Neural progenitor cell (in vitro differentiated cells): ENCODE measurements around the gene EIF2B5. TPM values are rescaled to one million over a fixed set of nuclear protein-coding genes. Genes with fewer than 3 reads are reported as not detected.

Source experiments
- DNase-seq: peaks from one replicate; pipeline ENCODE4 v3.0.0-alpha.2; 2016; ENCODE audit warnings: low spot score
- H2AFZ ChIP-seq: fragments of 200-600 bp; sonication (generic); replicated peaks from 2 replicates; pipeline ENCODE4 v1.6.1; 2016; ENCODE audit warnings: antibody characterized with exemption
- H3F3A ChIP-seq: fragments of 200-600 bp; sonication (generic); 2 replicates; pipeline ENCODE4 v1.6.1; 2016; ENCODE audit warnings: antibody characterized with exemption, low read depth
- H3K27ac ChIP-seq: fragments of 200-600 bp; sonication (generic); 2 replicates; pipeline ENCODE4 v1.5.1; 2016; ENCODE audit warnings: mild to moderate bottlenecking
- H3K27me3 ChIP-seq: fragments of 200-600 bp; sonication (generic); 2 replicates; pipeline ENCODE4 v1.6.1; 2016; ENCODE audit warnings: mild to moderate bottlenecking, moderate library complexity
- H3K36me3 ChIP-seq: fragments of 200-600 bp; sonication (generic); 2 replicates; pipeline ENCODE4 v1.5.1; 2016
- H3K4me1 ChIP-seq: fragments of 200-600 bp; sonication (generic); 2 replicates; pipeline ENCODE4 v1.6.1; 2016; ENCODE audit warnings: mixed run types
- H3K4me2 ChIP-seq: fragments of 200-600 bp; sonication (generic); 2 replicates; pipeline ENCODE4 v1.6.1; 2016
- H3K4me3 ChIP-seq: fragments of 200-600 bp; sonication (generic); 2 replicates; pipeline ENCODE4 v1.5.1; 2016
- H3K79me2 ChIP-seq: fragments of 200-600 bp; sonication (generic); 2 replicates; pipeline ENCODE4 v1.6.1; 2016; ENCODE audit warnings: low read depth
- H3K9ac ChIP-seq: fragments of 200-600 bp; sonication (generic); 2 replicates; pipeline ENCODE4 v1.6.1; 2016
- H3K9me3 ChIP-seq: fragments of 200-600 bp; sonication (generic); 2 replicates; pipeline ENCODE4 v1.5.1; 2016; ENCODE audit warnings: low read depth
- H4K20me1 ChIP-seq: fragments of 200-600 bp; sonication (generic); 2 replicates; pipeline ENCODE4 v1.6.1; 2016; ENCODE audit warnings: low read depth
- H3K27ac Mint-ChIP-seq: 3 replicates; pipeline ENCODE4 v1.8.0; 2021; ENCODE audit warnings: mixed read lengths
- H3K27me3 Mint-ChIP-seq: 2 replicates; pipeline ENCODE4 v1.8.0; 2022; ENCODE audit warnings: low read depth, mild to moderate bottlenecking, inconsistent platforms, moderate library complexity, mixed read lengths; ENCODE audit not compliant: insufficient read depth
- H3K36me3 Mint-ChIP-seq: 3 replicates; pipeline ENCODE4 v1.8.0; 2021; ENCODE audit warnings: mixed read lengths
- H3K4me1 Mint-ChIP-seq: 3 replicates; pipeline ENCODE4 v1.8.0; 2021; ENCODE audit warnings: mixed read lengths
- H3K4me3 Mint-ChIP-seq: 3 replicates; pipeline ENCODE4 v1.8.0; 2021; ENCODE audit warnings: mild to moderate bottlenecking, moderate library complexity, mixed read lengths
- H3K9me3 Mint-ChIP-seq: 3 replicates; pipeline ENCODE4 v1.8.0; 2020; ENCODE audit warnings: mixed read lengths
- CTCF ChIP-seq: fragments of 200-600 bp; sonication (generic); IDR thresholded peaks from 2 replicates; pipeline ENCODE4 v1.5.1; 2017; ENCODE audit warnings: antibody characterized with exemption, mild to moderate bottlenecking
- EZH2 ChIP-seq: fragments of 200-600 bp; sonication (generic); IDR thresholded peaks from 2 replicates; pipeline ENCODE4 v1.6.1; 2017; ENCODE audit warnings: antibody characterized with exemption, mild to moderate bottlenecking, moderate library complexity
- EZH2phosphoT487 ChIP-seq: fragments of 200-600 bp; sonication (generic); IDR thresholded peaks from 2 replicates; pipeline ENCODE4 v1.6.1; 2017; ENCODE audit warnings: antibody characterized with exemption
- total RNA-seq: library from RNA; depleted of rRNA; stranded (reverse); fragments of >200 nt; gene quantifications from 2 replicates; pipeline ENCODE4 v1.2.3, GENCODE V29; 2015; ENCODE audit warnings: low replicate concordance

Gene EIF2B5
- total RNA-seq, 1 donor from 2014 or later, result 69.1 TPM

GRCh38 chr3:184145111-184145524 lies 10.0 kb downstream of the EIF2B5 start:
- no peak overlapping the region for H3K9ac ChIP-seq
- peaks cover 6% of the 10 kb centered on the region for H4K20me1 ChIP-seq
- no peaks in the 10 kb centered on the region for H3K4me1 ChIP-seq
- Mint-ChIP-seq H3K27ac (no peak overlapping the region), H3K4me1 (no peaks in the 10 kb centered on the region), H3K9me3 (no peaks in the 10 kb centered on the region), H3K36me3 (peaks cover 15% of the 10 kb centered on the region), H3K27me3 (peaks cover 11% of the 10 kb centered on the region), H3K4me3 (no peak overlapping the region)
- DNase-seq, result peak; percentile 65
- H3F3A ChIP-seq, result peaks cover 13% of the 10 kb centered on the region
- no peaks in the 10 kb centered on the region for H3K79me2 ChIP-seq
- no peaks in the 10 kb centered on the region for H3K36me3 ChIP-seq
- TF ChIP-seq EZH2phosphoT487 (no peak), CTCF (peak; percentile 53)
- H3K4me2 ChIP-seq, result no peak overlapping the region
- H3K4me3 ChIP-seq, result no peak overlapping the region
- H3K27me3 ChIP-seq, result no peaks in the 10 kb centered on the region
- no peak overlapping the region for H3K27ac ChIP-seq
- H3K9me3 ChIP-seq, result no peaks in the 10 kb centered on the region
- H2AFZ ChIP-seq, result no peak overlapping the region

- H3K27ac Mint-ChIP-seq, result no peak overlapping the region
- H3K79me2 ChIP-seq, result no peaks in the 10 kb centered on the region
- H3K36me3 Mint-ChIP-seq, result peaks cover 13% of the 10 kb centered on the region
These were observed 10.7 kb downstream of the EIF2B5 start for GRCh38 chr3:184145751-184146270.

GRCh38 chr3:184148076-184148475 lies 12.9 kb downstream of the EIF2B5 start:
- H3K27ac ChIP-seq, result no peak overlapping the region
- peaks cover 6% of the 10 kb centered on the region for H4K20me1 ChIP-seq
- H3K36me3 ChIP-seq, result no peaks in the 10 kb centered on the region
- TF ChIP-seq EZH2phosphoT487 (no peak), CTCF (no peak), EZH2 (no peak)
- DNase-seq, result no peak
- peaks cover 6% of the 10 kb centered on the region for H3K27me3 Mint-ChIP-seq
- no peaks in the 10 kb centered on the region for H3K9me3 Mint-ChIP-seq
- no peak overlapping the region for H3K4me3 Mint-ChIP-seq
- H3K9me3 ChIP-seq, result no peaks in the 10 kb centered on the region
- peaks cover 13% of the 10 kb centered on the region for H3F3A ChIP-seq
- no peak overlapping the region for H3K4me3 ChIP-seq
- no peak overlapping the region for H2AFZ ChIP-seq
- H3K79me2 ChIP-seq, result no peaks in the 10 kb centered on the region
- no peak overlapping the region for H3K9ac ChIP-seq
- no peaks in the 10 kb centered on the region for H3K4me1 ChIP-seq
- H3K27me3 ChIP-seq, result no peaks in the 10 kb centered on the region
- peaks cover 4% of the 10 kb centered on the region for H3K4me1 Mint-ChIP-seq
- peaks cover 1% of the 10 kb centered on the region for H3K36me3 Mint-ChIP-seq
- no peak overlapping the region for H3K27ac Mint-ChIP-seq
- H3K4me2 ChIP-seq, result no peak overlapping the region

More at GRCh38 chr3:184145751-184146270, 10.7 kb downstream of the EIF2B5 start:
- Mint-ChIP-seq H3K4me3 (no peak overlapping the region), H3K9me3 (no peaks in the 10 kb centered on the region), H3K27me3 (peaks cover 11% of the 10 kb centered on the region), H3K4me1 (no peaks in the 10 kb centered on the region)
- H3K9ac ChIP-seq, result no peak overlapping the region
- no peak overlapping the region for H3K4me3 ChIP-seq
- H3K4me1 ChIP-seq, result no peaks in the 10 kb centered on the region
- no peak overlapping the region for H3K4me2 ChIP-seq
- no peak for TF ChIP-seq EZH2phosphoT487
- no peak for TF ChIP-seq EZH2
- H4K20me1 ChIP-seq, result peaks cover 6% of the 10 kb centered on the region
- no peaks in the 10 kb centered on the region for H3K27me3 ChIP-seq
- peaks cover 13% of the 10 kb centered on the region for H3F3A ChIP-seq
- DNase-seq, result no peak
- no peaks in the 10 kb centered on the region for H3K9me3 ChIP-seq
- no peaks in the 10 kb centered on the region for H3K36me3 ChIP-seq
- H2AFZ ChIP-seq, result no peak overlapping the region
- H3K27ac ChIP-seq, result no peak overlapping the region

GRCh38 chr3:184149123-184149522 lies 14.0 kb downstream of the EIF2B5 start:
- Histone ChIP-seq H3F3A (peaks cover 17% of the 10 kb centered on the region), H3K9me3 (no peaks in the 10 kb centered on the region), H2AFZ (no peak overlapping the region), H3K4me2 (no peak overlapping the region), H3K9ac (no peak overlapping the region), H3K27ac (no peak overlapping the region), H3K36me3 (no peaks in the 10 kb centered on the region), H3K79me2 (peaks cover 7% of the 10 kb centered on the region), H3K27me3 (no peaks in the 10 kb centered on the region), H3K4me3 (no peak overlapping the region), H4K20me1 (peaks cover 6% of the 10 kb centered on the region), H3K4me1 (no peaks in the 10 kb centered on the region)
- Mint-ChIP-seq H3K27ac (no peak overlapping the region), H3K4me1 (peaks cover 12% of the 10 kb centered on the region), H3K4me3 (no peak overlapping the region), H3K9me3 (no peaks in the 10 kb centered on the region), H3K27me3 (peaks cover 7% of the 10 kb centered on the region), H3K36me3 (no peaks in the 10 kb centered on the region)
- no peak for DNase-seq
- TF ChIP-seq EZH2 (no peak), CTCF (no peak), EZH2phosphoT487 (no peak)
